Gastroesophageal sphincter (tissue), 2 donors: Measurements from ENCODE around the gene KIAA0586.

Experiments used
- EP300 ChIP-seq: sonication (generic); formaldehyde crosslinking; IDR thresholded peaks from one replicate; pipeline ENCODE4 v1.6.1; 2017; ENCODE audit warnings: antibody characterized with exemption, mild to moderate bottlenecking
- POLR2A ChIP-seq, 2 donors: fragments of 450-650 bp; IDR thresholded peaks; one replicate each; pipeline ENCODE4 v1.6.1; 2017; ENCODE audit warnings: antibody characterized with exemption in 2 of 2, mild to moderate bottlenecking in 2 of 2, moderate library complexity in 1 of 2

- TF ChIP-seq EP300 (no peak), POLR2A (IDR thresholded peaks at IDR 0.05) (no peak)
Measured at GRCh38 chr14:58463147-58463546, 35.6 kb downstream of the KIAA0586 start.
